MM.1S (cell line): ENCODE results near the gene CEPT1.

Source experiments
- CTCF ChIP-seq: fragments of 300-600 bp; sonication (generic); IDR thresholded peaks from 2 replicates; pipeline ENCODE4 v1.5.1; 2016; ENCODE audit warnings: antibody characterized with exemption, low read length, mixed read lengths
- EZH2 ChIP-seq: fragments of 300-600 bp; sonication (generic); optimal IDR thresholded peaks from 2 replicates; pipeline ENCODE3; 2017; ENCODE audit warnings: low read depth, mild to moderate bottlenecking, antibody characterized with exemption, low read length, mixed read lengths

- TF ChIP-seq CTCF (no peak), EZH2 (no peak)
These were observed 94.2 kb downstream of the CEPT1 start for GRCh38 chr1:111234258-111234657.
